ENCODE results near the gene BRD7.
A peak's percentile ranks its signal among the peaks of the same experiment; 100 is the strongest.

BRD7 gene

GRCh38 chr16:50303041-50303604 is 65.7 kb downstream of the BRD7 start:
- no peak for DNase-seq

- no peak for DNase-seq
These were observed 66.2 kb downstream of the BRD7 start for GRCh38 chr16:50302472-50303005.

GRCh38 chr16:50301626-50302471 is 66.9 kb downstream of the BRD7 start:
- no peak for DNase-seq

GRCh38 chr16:50300942-50301625 is 67.7 kb downstream of the BRD7 start:
- DNase-seq, result no peak

- no peak for DNase-seq
These were observed 69.2 kb downstream of the BRD7 start for GRCh38 chr16:50299508-50300105.

- no peak for DNase-seq
These were observed 69.9 kb downstream of the BRD7 start for GRCh38 chr16:50298591-50299507.

GRCh38 chr16:50298075-50298460 is 70.7 kb downstream of the BRD7 start:
- no peak for DNase-seq

GRCh38 chr16:50297301-50298074 is 71.3 kb downstream of the BRD7 start:
- peak; percentile 55 for DNase-seq

- no peak for DNase-seq
These were observed 72.0 kb downstream of the BRD7 start for GRCh38 chr16:50296807-50297206.

GRCh38 chr16:50295541-50296132 is 73.2 kb downstream of the BRD7 start:
- DNase-seq, result no peak

GRCh38 chr16:50294955-50295354 is 73.8 kb downstream of the BRD7 start:
- no peak for DNase-seq

- no peak for DNase-seq
These were observed 74.6 kb downstream of the BRD7 start for GRCh38 chr16:50293994-50294855.

- no peak for DNase-seq
These were observed 75.6 kb downstream of the BRD7 start for GRCh38 chr16:50293041-50293783.

- no peak for DNase-seq
These were observed 76.2 kb downstream of the BRD7 start for GRCh38 chr16:50292566-50292948.

GRCh38 chr16:50291719-50292565 is 76.8 kb downstream of the BRD7 start:
- no peak for DNase-seq

- DNase-seq, result no peak
These were observed 77.9 kb downstream of the BRD7 start for GRCh38 chr16:50290856-50291255.

GRCh38 chr16:50289950-50290764 is 78.6 kb downstream of the BRD7 start:
- no peak for DNase-seq
